ENCODE data around the gene MLN. TPM values are rescaled to one million over a fixed set of nuclear protein-coding genes. Genes with fewer than 3 reads are reported as not detected.

Gene MLN
- total RNA-seq, 4 donors from 2014 or later = not detected

DNA sequence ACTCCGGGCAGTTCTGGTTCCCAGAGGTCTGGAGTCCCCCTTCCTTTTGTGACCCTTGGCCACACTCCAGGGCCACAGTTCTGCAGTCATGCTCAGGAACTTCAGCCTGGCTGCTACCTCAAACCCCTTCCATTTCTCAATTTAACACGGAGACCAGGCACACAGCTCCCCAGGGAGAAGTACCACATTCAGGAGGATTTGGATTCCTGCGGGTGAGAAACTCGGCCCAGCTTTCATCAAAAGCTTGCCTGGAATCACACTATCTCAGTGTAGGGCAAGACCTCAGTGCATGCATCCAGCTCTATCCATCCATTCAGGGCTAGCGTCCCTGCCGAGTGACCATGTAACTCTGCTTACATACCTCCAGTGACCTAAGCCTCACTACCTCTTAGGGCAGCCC, 40.3 kb downstream of the MLN start:
- intact Hi-C loops (cut with DNase I) = loop anchor here (10.0 kb wide), 1 partner anchor 179 kb away; the partner anchor contains the start of gene BAK1
- Histone ChIP-seq H3K27ac (no peak overlapping the region), H3K27me3 (no peaks in the 10 kb centered on the region), H3K4me3 (replicated peaks in 1 of 3) (no peak overlapping the region), H3K36me3 (no peaks in the 10 kb centered on the region), H3K9me3 (no peaks in the 10 kb centered on the region), H3K4me1 (peaks cover 25 to 42% of the 10 kb centered on the region in 2 donors)
- no peak for TF ChIP-seq POLR2A (IDR thresholded peaks at IDR 0.05)
- TF ChIP-seq, protein P1, sequence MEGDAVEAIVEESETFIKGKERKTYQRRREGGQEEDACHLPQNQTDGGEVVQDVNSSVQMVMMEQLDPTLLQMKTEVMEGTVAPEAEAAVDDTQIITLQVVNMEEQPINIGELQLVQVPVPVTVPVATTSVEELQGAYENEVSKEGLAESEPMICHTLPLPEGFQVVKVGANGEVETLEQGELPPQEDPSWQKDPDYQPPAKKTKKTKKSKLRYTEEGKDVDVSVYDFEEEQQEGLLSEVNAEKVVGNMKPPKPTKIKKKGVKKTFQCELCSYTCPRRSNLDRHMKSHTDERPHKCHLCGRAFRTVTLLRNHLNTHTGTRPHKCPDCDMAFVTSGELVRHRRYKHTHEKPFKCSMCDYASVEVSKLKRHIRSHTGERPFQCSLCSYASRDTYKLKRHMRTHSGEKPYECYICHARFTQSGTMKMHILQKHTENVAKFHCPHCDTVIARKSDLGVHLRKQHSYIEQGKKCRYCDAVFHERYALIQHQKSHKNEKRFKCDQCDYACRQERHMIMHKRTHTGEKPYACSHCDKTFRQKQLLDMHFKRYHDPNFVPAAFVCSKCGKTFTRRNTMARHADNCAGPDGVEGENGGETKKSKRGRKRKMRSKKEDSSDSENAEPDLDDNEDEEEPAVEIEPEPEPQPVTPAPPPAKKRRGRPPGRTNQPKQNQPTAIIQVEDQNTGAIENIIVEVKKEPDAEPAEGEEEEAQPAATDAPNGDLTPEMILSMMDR (IDR thresholded peaks at IDR 0.05) = no peak
- no peak for DNase-seq
- 49 to 71% methylated on average over 5 to 6 of the region's 6 CpGs for WGBS, 2 donors

DNA sequence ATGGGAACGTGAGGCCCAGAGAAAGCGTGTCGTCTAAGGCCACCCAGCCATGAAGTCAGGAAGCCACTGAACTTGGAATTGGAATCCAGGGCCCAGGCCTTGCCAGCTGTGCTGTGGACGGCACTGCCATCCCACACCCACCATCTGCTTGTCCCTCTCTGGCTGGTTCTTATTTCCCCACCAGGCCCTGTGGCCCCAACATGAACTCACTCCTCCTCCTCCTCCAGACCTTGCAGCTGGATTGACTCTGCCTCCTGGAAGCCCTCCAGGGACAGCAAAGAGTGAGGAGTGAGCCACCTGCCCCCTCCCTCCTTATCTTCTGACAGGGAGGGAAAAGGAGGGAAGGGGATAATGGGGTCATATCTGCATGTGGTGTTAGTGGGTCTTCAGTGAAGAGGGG, 41.1 kb downstream of the MLN start:
- H3K27me3 ChIP-seq = no peaks in the 10 kb centered on the region
- H3K27ac ChIP-seq = no peak overlapping the region
- no peaks in the 10 kb centered on the region for H3K36me3 ChIP-seq
- no peak overlapping the region for H3K4me3 ChIP-seq (replicated peaks in 1 of 3)
- DNase-seq = no peak
- no peaks in the 10 kb centered on the region for H3K9me3 ChIP-seq
- intact Hi-C loops (cut with DNase I) = loop anchor here (10.0 kb wide), 1 partner anchor 178 kb away; the partner anchor contains the start of gene BAK1
- H3K4me1 ChIP-seq = peaks cover 32 to 47% of the 10 kb centered on the region in 2 donors
- no peak for TF ChIP-seq POLR2A (IDR thresholded peaks at IDR 0.05)
- TF ChIP-seq, protein P1 (IDR thresholded peaks at IDR 0.05) = no peak
- 76 to 87% methylated on average over 4 of the region's 4 CpGs for whole genome bisulfite sequencing, 2 donors

DNA sequence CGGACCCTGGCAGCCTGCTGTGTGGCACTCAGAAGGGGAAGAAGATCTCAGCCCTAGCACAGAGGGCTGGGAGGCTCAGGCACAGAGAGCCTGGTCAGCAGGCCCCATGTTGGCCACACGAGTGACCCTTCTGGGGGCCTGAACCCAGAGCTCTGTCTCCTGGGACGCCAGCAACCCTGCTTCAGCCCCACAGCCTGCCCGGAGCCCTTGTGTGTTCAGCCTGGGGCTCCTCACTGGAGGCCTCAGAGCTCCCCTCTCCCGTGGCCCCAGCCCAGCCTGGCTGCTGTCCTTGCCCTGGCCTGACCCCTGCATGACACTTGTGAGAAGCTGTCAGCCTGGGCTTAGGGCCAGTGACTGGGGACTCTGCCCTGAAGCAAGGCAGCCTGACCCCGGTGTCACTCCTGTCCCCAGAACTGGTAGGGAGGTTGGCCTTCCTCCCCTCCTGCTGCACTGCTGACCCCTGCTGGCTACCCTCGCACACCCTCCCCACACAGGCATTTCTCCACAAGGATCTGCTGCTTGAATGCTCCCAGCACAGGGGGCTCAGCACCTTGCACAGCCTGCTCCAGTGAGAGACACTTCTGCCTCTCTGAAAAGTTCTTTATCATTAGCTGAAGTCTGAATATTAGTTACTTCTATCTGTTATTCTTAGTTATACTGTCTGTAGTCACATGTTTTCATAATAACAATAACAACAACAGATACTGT, 41.7 kb downstream of the MLN start:
- Histone ChIP-seq H3K9me3 (no peaks in the 10 kb centered on the region), H3K4me1 (peaks cover 34 to 48% of the 10 kb centered on the region in 2 donors), H3K36me3 (no peaks in the 10 kb centered on the region), H3K27ac (peak overlapping the region; percentile 68 to 80 (median 73)), H3K27me3 (no peaks in the 10 kb centered on the region), H3K4me3 (replicated peaks in 1 of 3) (no peak overlapping the region)
- no peak for TF ChIP-seq POLR2A (IDR thresholded peaks at IDR 0.05)
- TF ChIP-seq, protein P1 (IDR thresholded peaks at IDR 0.05) = peak; percentile 29 to 93 (median 80)
- intact Hi-C loops (cut with DNase I) = loop anchor here (10.0 kb wide), 1 partner anchor 177 kb away; the partner anchor contains the start of gene BAK1
- WGBS, 2 donors = 27 to 58% methylated on average over 4 of the region's 7 CpGs
- peak; percentile 75 to 80 for DNase-seq

DNA sequence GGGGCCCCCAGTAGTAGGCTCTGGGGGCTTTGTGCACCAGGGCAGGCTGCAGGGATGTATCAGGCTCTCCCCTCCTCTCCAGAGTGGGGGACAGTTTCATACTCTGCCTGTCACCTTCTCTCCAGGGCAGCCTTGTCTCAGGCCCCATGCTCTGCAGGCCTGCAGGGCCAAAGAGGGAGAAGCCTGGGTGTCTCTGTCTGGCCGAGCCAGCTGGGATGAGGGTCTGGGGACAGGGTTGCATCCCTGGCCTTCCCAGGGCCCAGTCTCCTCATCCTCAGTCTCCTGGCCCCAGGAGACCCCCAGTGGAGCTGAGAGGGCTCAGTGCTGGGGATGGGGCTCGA, 42.3 kb downstream of the MLN start:
- Histone ChIP-seq H3K36me3 (no peaks in the 10 kb centered on the region), H3K27me3 (no peaks in the 10 kb centered on the region), H3K4me3 (replicated peaks in 1 of 3) (no peak overlapping the region), H3K27ac (peak overlapping the region; percentile 68 to 80 (median 73)), H3K4me1 (peaks cover 38 to 53% of the 10 kb centered on the region in 2 donors), H3K9me3 (no peaks in the 10 kb centered on the region)
- intact Hi-C loops (cut with DNase I) = loop anchor here (10.0 kb wide), 1 partner anchor 177 kb away; the partner anchor contains the start of gene BAK1
- 75 to 100% methylated on average over 1 to 2 of the region's 2 CpGs for WGBS, 2 donors
- TF ChIP-seq POLR2A (IDR thresholded peaks at IDR 0.05) = no peak
- TF ChIP-seq, protein P1 (IDR thresholded peaks at IDR 0.05) = no peak
- DNase-seq = no peak

Measured in thyroid gland (tissue), 4 donors.